MM.1S (cell line): ENCODE measurements around the gene GP5.

ENCODE experiments used
- CTCF ChIP-seq: fragments of 300-600 bp; sonication (generic); IDR thresholded peaks from 2 replicates; pipeline ENCODE4 v1.5.1; 2016; ENCODE audit warnings: antibody characterized with exemption, low read length, mixed read lengths
- EZH2phosphoT487 ChIP-seq: fragments of 300-600 bp; sonication (generic); IDR thresholded peaks from 2 replicates; pipeline ENCODE4 v1.6.1; 2018; ENCODE audit warnings: antibody characterized with exemption, low read length

- no peak for TF ChIP-seq EZH2phosphoT487
- TF ChIP-seq CTCF = no peak
Measured at GRCh38 chr3:194434503-194434902, 35.4 kb upstream of the GP5 start.
